Measurements from ENCODE around the gene TMEM37.
A peak's percentile ranks its signal among the peaks of the same experiment; 100 is the strongest.

DNA sequence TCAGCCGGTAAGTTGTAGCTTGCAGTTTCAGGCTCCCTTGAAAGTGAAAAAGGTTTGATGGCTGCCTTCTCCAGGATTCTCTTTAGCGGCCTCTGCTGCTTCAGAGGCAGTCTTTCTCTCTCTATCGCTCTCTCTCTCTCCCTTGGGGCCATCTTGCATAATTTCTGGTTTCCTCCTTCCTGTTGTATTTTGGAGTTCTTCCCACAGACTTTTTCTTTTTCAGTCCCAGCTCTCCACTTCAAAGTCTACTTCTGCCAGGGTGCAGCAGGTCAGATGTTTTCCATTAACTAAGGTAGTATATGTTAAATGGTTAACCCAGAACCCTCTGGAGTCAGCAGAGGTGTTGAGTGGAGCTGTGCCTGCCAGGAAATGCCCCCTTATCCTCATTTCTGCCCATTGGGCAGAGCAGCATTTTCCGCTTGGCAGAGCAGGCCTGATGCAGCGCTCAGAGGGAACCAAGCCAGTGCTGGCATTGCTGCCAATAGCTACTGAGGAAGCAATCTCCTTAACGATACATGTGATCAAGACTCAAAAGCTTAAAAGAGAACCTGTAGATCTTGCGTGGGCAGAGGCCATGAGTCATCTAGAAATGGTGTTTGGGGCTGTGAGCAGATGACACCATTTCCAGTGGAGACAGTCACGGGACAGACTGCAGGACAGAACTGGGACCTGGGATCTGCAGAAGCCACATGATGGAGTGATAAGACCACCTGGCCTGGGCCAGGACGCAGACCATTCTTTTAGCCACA, 44.1 kb upstream of the TMEM37 start:
- TF ChIP-seq CTCF (IDR thresholded peaks at IDR 0.05; ENCODE audit: borderline replicate concordance, extremely low read depth, low read length, poor library complexity, severe bottlenecking), result peak; percentile 55
- no peak for TF ChIP-seq EZH2 (IDR thresholded peaks at IDR 0.05; ENCODE audit: borderline replicate concordance, low read depth, low read length, severe bottlenecking)

Measured in DND-41 (cell line).